Globus pallidus (tissue), 1 donor: ENCODE results near the gene DCDC2.
A peak's percentile ranks its signal among the peaks of the same experiment; 100 is the strongest.
"Not testable (repeated sequence)": the region's sequence is repeated elsewhere in the genome, so short reads cannot be mapped to it uniquely, and the experiment has no call there.

Experiments
- DNase-seq: peaks from one replicate; pipeline ENCODE4 v3.0.0-alpha.2; 2015; ENCODE audit warnings: low spot score

Gene DCDC2

DNA sequence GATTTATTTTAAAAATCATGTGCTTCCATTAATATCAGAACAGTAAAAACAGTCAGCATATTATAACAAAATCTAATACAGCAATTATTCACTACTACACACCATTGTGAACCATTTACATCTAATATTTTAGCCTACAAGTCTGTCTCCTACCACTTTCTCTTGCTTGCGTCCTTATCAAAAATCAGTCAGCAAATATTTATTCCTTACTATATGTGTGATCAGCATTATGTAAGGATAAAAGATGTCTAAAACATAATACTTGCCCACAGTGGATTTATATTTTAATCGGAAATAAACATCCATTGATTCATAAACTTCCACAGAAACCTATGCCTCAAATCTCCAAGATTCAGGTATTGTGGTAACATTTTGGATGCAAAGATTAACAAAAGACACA, 132.0 kb downstream of the DCDC2 start:
- DNase-seq = no peak

DNA sequence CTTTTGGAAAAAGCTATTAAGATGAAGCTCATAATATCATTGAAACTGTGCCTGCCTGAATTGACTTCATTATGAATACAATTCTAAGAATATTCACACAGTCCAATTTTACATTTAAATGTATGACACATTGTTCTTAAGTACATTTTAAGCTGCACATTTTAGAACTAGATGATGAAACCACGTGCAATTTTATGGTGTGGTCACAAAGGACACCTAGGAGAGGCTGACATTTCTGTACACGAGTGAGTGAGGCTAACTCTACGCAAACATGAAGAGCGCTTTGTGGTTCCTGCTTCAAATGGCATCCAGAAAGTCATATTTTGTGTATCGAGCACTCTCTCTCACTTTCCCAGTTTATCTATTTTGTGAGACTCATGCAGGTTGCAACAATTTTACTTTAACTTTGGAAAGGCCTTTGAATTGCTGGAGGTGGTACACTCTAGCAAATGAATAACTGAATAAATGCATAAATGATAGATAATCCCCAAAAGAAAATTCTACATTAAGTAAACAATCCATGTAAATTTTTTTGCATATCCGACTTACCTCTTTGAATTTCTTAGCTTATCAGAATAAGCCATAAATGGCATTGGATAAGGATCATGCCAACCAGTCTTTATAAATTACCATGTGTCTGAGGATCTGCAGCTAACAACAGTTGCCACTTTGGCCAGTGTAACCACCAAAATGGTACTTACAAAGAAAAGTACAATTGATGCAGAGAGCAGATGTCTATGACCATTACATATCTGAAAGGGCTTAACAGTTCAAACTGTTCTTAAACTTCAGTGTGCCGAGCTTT, 134.5 kb downstream of the DCDC2 start:
- no peak for DNase-seq

DNA sequence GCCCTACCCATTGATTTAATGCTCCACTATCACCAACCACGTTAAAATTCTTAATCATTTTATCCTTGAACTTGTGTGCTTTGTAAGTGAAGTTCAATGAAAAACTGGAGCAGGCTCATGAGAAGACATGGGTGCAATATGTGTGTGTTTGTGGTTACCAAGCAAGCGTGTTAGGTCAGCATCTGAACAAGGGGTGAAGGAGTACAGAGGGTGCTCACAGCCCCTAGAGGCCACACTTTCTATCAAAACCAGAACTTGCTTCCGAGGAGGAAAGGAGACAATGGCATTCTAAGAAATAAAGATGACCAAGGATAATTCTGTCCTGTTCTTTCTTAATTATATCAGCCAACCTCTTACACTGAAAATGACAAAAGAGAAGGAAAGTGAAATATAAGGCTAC, 138.2 kb downstream of the DCDC2 start:
- no peak for DNase-seq

DNA sequence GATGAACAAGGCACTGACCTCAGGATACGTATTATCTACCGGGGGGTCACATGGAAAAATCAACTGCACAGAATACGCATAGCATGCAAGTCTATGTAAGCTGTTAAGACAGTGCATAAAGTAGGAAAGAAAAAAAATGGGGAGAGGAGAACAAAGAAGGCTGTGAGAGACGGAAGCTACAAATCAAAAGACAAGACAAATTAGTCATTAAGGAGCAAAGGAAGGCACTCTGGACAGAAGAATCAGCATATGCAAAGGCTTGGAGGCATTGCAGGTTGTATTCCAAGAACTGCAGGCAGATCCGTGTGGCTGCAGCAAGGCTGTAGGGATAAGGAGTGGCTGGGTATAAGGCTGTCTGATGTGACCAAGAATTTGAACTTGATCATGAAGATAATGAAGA, 142.9 kb downstream of the DCDC2 start:
- DNase-seq = no peak

DNA sequence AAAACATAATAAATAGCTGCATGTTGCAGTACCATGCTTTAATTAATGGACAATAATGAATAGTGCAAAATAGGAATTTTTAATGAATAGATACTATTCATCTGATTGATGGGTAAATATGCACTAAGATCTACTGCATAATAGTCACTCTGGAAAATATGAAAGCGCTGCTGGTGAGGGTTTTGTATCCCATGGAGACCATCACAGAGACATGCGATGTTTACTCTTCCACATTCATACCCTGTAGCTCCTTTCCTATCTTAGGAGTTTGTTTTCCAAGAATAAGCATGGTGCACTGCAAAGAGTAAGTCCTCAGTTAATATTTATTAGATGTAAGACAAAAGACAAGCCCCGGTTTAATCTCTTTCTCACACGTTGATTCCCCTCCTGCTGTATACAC, 150.4 kb downstream of the DCDC2 start:
- no peak for DNase-seq

DNA sequence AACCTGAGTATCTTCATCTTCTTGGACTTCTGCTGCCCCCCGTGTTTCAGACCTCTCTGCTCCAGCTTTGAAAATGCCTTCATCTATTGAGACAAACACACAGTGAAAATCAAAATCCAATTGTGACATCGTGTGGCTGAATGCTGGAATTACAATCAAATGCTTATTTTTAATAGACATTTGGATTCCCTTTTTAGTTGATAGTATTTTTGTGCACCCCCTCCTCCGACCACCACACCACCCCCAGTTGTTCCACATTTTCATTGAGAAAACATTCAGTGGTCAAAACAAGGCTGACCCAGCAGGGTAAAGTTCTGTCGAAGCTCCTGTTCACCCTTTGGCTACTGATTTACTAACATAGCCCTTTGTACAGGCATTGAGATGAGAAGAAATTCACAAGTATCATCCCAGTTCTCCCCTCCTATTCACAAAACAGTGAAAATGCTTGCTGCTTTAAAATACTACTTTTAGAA, 152.8 kb downstream of the DCDC2 start:
- DNase-seq = peak; percentile 25

DNA sequence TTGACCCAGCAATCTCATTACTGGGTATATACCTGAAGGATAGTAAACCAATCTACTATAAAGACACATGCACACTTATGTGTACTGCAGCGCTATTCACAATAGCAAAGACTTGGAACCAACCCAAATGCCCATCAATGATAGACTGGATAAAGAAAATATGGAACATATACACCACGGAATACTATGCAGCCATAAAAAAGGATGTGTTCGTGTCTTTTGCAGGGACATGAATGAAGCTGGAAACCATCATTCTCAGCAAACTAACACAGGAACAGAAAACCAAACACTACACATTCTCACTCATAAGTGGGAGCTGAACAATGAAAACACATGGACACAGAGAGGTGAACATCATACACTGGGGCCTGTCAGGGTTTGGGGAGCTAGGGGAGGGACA, 153.7 kb downstream of the DCDC2 start:
- DNase-seq = not testable (repeated sequence)

DNA sequence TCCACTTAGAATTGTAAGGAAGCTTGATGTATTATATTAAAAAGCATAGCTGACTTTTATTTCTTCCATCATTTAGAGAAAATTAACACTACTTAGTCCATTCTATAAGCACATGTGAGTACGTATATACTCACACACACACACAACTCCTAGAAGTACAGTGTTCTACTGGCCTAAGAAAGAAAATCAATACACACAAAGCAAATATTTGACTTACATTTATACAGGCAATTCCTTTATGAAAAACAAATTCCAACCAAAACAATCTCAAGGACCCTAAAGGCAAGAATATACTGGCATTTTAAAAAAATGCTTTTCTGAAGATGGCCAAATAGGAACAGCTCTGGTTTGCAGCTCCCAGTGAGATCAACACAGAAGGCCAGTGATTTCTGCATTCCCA, 160.0 kb downstream of the DCDC2 start:
- DNase-seq = no peak

DNA sequence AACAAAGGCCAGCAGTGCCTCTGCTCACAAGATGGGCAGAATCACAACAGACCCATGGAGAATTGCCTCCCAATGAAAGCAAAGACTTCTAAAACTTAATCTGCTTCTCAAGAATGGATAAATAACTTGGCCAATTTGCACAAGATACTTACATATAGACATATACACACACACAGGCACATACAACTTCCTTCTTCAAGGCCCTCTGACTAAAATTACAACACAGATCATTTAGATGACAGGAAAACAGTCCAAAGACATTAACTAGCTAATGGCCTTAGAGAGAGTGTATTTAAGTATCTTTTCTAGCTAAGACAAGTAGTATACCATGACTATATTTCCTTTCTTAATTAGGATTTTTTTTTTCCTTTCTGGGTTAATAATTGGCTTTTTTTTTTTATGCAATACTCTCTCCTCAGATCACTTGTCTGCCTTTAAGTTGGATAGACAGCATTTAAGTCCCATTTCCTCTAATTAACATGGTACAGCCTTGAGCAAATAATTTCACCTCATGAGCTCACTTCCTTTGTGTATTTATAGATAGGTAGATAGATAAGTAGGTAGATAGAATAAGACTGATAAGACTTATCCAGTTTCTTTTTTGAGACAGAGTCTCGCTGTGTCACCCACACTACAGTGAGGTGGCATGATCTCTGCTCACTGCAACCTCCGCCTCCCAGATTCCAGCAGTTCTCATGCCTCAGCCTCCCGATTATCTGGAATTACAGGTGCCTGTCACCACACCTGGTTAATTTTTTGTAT, 161.8 kb downstream of the DCDC2 start:
- no peak for DNase-seq

DNA sequence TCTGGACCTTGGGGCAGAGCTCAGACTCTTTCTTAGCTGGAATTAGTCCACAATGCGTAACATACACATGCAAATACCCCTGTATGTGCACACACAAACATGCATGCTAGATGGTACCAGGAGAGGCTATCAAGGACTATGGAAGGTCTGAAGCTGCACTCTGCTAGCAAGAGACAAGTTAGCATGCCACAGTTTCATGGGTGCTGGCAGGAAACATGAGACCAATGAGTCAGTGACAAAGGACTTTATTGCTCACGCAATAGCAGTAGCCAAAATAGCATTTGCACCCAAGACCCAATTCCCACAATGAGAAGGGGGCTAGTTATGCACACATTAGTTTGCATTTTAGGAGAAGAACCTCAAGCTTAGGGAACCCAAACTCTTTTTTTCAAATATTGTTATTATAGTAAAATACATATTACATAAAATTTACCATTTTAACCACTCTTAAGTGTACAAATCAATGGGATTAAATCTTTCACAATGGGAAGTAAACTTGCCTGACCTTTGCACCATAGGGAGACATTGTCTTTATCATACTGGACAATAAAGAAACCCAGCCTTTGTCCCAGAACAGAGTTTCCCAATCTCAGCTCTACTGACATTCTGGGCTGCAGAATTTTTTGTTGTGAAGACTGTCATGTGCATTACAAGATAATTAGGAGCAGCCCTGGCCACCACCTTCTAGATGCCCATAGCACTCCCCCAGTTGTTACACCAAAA, 162.7 kb downstream of the DCDC2 start:
- no peak for DNase-seq

DNA sequence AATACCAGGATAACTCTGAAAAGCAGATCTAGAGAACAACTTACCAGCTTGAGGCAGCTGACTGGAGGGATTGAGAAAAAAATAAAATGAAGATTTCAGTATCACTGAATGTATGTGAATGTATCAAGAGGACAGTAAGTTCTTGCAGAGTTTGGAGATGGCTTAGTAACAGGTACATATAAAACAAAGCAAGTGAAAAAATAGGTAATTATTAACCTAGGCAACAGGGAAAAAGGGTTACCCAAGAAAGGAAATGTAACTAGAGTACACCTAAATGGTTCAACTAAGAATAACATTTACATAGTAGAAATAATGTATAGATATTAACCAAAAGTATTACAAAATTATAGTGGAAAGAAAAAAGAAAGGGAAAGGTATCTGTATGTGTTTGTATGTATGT, 164.5 kb downstream of the DCDC2 start:
- DNase-seq = no peak

DNA sequence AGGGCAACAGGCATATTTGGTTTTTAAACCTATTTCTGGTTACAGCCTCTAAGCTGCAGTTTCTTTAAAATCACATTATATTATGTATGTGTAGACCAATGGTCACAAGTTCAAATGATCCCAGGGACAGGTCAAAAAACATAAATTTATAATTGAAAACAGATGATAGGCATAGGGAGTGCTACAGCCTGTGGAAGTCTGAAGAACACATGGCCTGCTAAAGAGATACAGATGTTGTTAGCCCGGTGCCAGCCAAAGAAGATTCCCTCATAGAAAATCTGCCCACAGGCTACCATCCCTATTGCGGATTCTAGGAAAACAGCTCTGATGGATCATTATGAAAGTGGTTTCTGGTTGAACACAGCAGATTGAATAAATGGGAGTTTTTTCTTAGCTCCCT, 166.5 kb downstream of the DCDC2 start:
- DNase-seq = no peak

DNA sequence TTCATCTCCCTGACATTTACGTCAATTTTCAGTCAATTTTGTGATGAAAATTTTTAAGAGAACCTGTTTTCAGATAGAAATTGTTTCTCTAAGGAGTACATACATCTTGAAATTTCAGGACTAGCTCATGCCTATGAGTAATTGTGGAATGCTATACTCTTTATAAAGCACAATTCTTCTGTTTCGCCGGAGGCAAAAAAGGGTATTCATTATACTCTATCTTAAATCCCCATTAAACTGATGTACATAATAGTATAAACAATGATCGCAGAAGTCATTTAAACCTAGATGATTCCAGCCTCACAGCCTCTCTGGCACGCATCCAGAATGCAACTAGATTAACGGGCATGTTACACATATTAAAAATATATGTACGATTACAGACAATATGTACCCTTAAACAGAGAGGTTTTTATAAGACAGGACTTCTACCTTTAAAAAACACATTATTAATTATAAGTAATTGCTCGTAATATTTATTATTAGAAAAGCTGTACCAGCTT, 169.2 kb downstream of the DCDC2 start:
- no peak for DNase-seq

DNA sequence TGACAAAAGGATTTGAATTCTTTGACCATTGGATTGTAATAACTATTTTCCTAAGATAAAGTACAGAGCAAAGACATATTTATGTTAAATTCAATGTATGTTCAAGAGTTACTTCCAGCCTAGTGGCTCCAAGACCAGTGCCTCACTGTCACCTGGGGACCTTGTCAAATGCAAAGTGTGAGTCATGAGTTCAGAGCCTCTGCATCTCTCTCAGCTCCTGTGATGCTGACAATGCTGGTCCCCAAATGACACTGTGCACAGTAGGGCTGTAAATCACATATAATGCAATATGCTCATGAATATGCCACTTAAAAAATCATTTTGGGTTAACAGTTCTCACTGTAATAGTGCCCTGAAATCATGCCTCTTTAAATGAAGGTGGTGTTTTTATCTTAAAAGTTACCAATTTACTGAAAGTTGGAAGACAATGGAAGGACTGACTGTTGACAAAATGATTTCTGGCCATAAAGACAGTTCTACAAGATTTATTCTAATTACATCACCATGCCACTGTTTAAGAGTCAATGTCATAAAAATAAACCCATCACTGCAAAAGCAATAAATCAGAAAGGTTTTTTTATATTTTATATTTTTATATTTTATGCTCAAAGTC, 169.8 kb downstream of the DCDC2 start:
- DNase-seq = no peak

DNA sequence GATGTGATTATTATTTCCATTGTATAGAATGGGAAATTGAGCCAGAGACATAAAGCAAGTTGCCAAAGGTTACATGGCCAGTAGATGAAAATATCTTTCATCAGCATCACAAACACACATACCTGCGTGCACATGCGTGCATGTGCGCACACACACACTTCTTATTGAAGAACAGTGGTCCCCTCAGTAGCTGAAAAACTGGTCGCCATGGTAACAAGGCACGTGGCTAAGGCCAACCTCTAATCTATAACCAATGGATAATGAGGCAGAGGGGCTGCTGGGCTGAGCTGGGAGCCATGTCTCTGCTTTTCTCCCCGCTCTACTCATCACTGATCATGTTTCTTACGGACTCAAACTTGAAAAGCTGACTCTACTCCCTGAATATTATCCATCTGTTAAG, 171.5 kb downstream of the DCDC2 start:
- no peak for DNase-seq

DNA sequence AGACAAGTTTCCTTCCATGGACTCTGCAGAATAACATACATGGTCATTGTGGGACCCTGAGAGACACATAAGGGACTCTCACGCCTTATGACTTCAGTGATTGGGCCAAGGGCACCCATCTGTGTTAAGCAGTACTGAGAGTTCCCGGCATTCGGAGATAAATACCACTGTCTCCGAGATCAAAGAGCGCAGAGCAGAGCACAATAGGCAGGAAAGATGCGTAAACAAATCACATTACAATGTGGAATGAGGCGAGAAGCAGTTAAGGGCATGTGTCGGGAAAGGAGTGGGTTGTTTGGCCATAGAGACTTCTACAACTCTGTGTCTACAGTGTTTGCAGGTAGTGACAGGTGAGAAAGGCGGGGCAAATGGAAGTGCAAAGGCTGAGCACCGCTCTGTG, 174.3 kb downstream of the DCDC2 start:
- no peak for DNase-seq

DNA sequence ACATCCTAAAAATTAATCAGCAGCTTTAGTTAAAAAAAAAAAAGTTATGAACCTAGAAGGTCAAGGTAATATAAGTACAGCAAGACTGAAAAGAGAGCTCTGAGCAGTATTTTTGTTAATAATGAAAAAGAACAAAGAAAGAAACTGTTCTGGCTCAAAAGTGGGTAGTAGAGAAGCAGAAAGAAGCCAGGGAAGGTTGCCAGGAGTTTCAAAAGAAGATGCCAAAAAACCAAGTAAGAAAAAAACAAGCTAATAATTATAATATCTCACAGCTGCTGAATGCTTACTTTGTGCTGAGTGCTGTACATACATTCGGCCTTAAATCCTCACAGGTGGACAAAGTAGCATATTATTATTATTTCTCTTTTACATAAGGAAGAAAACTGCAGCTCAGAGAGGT, 200.0 kb downstream of the DCDC2 start:
- no peak for DNase-seq

DNA sequence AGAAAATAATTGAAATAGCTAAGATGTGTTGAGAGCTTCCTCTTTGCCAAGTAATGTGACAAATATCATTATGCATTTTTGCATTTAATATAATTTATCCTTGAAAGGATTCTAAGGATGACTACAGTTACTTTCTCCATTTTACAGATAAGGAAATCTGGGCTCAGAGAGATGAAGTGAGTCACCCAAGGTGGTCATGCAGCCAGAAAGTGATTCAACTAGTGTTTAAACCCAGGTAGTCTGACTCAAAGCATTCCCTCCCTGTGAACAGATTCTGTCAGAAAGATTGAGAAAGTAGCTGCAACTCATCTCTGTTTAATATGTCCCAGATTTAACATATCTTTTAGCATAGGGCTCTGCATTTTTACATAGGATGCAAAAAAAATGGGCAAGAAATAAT, 203.7 kb downstream of the DCDC2 start:
- no peak for DNase-seq

DNA sequence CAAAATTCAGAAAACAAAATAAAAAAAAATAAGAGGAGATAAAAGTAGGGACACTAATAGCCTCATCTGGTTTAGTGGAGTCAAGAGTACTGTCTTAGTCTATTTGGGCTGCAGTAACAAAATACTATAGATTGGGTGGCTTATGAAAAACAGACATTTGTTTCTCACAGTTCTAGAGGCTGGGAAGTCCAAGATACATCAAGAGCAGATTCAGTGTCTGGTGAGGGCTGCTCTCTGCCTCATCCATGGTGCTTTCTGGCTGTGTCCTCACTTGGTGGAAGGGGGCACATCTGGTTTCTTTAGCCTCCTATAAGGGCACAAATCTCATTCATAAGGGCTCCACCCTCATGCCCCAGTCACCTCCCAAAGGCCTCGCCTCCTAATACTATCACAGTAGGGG, 205.8 kb downstream of the DCDC2 start:
- no peak for DNase-seq

DNA sequence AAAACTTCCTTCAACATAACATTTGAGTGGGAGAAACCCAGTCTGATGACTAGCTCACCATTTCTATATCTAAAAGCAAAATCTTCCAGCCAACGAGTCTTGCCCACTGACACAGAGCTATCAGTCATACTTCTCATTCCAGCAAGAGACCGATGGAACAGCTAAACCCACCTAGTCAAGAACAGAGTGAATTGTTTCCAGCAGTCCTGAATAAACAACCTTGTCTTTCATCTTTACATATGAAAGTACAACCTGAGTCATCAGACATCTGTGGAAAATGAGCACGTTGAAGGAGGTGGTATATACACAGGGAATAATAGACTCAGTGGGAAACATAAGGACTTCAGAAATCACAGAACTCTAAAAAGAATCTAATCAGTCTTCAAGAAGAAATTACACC, 208.0 kb downstream of the DCDC2 start:
- DNase-seq = no peak

DNA sequence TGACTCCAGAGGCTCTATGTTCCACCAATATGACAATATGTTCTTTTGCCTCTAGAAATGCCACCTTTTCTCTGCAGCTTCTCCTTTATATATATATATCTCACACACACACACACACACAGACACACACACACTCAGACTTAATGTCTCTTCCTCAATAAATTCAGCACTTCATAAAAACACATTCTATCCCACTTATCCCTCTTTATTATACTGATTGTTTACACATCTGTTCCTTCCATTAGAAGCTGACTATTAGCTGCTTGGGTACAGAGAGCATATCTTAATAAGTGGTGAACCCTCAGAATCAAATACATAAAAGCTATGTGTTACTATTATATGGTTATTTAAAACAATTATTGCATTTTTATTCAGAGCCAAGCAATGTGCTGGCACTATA, 208.6 kb downstream of the DCDC2 start:
- no peak for DNase-seq

DNA sequence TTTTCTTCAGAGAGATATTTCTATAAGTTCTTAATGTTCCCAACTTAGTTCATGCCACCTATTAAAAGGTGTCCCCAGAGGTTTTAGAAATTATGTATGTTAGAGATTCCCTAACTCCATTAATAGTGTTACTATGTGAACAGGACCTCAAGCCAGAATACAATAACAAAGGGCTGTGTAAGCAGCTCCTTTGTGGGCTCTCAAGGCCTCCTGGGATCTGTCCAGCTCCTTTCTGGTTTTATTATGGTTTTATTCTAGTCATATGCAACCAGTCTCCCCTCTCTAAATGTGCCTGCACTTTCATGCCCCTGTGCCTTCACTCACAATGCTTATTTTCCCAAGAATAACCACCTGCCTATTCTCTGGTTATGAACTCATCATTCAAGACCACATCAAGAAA, 209.2 kb downstream of the DCDC2 start:
- no peak for DNase-seq
